Kidney glomerular epithelial cell (primary cell): Measurements from ENCODE around the gene TRIM52.

Source experiments
- DNase-seq: peaks from one replicate; lab custom pipeline; 2025; lab: John Stamatoyannopoulos, UW

The TRIM52 gene

DNA sequence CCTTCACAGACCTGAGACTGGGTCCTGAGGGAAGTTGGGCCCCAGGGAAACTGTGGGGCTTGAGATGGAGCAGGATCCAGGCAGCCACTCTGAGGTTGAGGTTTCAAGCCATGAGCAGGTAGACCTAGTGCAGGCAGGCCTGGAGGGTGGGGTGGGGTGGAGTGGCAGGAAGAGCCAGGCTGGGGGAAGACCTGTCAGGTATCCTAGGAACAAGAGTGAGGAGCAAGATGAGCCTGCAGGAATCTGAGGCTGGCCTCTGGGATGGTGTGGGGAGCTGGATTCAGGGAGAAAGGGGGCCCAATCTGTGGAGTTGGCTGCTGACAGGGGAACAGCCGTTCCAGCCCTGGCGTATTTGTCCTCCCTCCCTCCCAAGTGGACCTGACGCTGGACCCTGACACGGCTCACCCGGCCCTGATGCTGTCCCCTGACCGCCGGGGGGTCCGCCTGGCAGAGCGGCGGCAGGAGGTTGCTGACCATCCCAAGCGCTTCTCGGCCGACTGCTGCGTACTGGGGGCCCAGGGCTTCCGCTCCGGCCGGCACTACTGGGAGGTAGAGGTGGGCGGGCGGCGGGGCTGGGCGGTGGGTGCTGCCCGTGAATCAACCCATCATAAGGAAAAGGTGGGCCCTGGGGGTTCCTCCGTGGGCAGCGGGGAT lies 27.0 kb downstream of the TRIM52 start:
- no peak for DNase-seq

DNA sequence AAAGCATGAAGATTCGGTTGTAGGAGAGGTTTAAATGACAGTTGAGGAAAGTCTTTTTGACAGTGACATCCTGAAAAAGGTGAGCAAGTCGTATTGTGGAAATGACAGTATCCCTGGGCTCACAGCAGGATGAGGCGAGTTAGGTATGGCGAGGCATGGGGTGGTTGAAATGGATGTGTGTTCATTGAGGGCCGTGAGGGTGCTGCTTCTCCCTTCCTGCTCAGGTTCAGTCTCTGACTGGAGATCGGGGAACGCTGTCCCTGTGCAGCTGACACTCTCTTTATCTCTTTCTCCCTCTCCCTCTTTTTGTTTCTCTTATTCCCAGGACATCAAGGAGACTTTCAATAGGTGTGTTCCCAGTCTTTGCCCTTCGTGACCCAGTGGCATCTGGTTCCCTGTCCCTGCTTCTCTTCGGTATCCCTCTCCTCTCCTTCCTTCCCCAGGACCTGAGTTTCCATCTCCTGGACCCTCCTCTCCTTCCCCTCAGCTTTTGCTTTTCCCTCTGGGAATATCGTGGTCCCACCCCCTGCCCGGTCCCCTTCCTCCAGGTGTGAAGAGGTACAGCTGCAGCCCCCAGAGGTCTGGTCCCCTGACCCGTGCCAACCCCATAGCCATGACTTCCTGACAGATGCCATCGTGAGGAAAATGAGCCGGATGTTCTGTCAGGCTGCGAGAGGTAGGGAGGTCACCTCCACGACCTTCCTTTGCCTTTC lies 27.7 kb downstream of the TRIM52 start:
- DNase-seq, result no peak

DNA sequence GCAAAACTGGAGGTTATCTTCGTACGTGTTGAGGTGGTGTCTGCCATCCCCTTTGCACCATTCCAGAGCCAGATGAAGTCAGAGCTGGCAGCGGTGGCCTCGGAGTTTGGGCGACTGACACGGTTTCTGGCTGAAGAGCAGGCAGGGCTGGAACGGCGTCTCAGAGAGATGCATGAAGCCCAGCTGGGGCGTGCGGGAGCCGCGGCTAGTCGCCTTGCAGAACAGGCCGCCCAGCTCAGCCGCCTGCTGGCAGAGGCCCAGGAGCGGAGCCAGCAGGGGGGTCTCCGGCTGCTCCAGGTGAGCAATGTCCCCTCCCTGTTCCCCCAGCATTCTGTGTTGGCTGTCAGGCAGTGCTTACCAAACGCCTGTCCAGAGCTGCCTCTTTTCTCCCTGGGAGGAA lies 28.4 kb downstream of the TRIM52 start:
- no peak for DNase-seq

DNA sequence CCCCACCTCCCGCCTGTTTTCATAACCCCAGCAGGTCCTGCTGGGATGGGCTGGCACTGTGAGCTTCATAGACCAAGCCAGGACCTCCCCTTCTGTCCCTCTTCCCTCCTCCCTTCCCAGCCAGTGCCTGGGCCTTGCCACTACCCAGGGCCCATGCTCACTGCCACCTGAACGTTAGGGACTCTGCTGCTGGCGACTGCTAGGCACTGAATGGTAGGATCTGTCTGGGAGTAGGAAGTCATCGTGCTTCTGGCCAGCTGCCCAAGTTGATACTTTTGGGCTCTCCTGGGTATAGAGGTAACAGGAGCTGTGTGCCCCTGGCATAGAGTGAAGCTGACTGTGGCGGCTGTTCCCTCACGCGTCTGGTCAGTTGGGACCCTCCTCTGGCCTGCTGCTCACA lies 29.5 kb downstream of the TRIM52 start:
- no peak for DNase-seq

DNA sequence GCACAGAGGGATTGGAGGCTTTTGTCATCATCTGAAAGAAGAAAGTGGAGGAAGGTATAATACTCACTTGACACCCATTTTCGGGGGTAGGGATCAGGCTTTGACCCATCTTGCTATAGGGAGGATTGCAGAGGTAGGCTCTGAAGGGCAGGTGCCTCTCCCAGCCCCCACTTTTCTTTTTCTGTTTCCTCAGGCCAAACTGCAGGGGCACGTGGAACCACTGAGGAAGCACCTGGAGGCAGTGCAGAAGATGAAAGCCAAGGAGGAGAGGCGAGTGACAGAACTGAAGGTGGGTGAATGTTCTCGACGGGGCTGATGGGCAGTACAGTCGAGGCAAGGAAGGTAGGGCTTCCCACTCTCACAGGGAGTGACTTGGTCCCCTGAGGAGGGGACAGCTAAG lies 30.4 kb downstream of the TRIM52 start:
- no peak for DNase-seq

DNA sequence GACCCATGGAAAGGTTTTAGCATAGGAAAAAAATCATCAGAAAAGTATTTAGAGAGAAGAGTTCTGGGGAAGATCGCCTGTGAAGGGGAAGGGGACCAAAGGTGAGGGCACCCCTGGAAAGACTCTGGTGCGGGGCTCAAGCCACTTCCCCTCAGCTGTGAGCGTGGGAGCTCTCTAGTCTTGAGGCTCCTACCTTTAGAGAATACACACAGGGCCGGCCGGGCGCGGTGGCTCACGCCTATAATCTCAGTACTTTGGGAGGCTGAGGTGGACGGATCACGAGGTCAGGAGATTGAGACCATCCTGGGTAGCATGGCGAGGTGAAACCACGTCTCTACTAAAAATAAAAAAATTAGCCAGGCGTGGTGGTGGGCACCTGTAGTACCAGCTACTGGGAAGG lies 30.9 kb downstream of the TRIM52 start:
- no peak for DNase-seq

DNA sequence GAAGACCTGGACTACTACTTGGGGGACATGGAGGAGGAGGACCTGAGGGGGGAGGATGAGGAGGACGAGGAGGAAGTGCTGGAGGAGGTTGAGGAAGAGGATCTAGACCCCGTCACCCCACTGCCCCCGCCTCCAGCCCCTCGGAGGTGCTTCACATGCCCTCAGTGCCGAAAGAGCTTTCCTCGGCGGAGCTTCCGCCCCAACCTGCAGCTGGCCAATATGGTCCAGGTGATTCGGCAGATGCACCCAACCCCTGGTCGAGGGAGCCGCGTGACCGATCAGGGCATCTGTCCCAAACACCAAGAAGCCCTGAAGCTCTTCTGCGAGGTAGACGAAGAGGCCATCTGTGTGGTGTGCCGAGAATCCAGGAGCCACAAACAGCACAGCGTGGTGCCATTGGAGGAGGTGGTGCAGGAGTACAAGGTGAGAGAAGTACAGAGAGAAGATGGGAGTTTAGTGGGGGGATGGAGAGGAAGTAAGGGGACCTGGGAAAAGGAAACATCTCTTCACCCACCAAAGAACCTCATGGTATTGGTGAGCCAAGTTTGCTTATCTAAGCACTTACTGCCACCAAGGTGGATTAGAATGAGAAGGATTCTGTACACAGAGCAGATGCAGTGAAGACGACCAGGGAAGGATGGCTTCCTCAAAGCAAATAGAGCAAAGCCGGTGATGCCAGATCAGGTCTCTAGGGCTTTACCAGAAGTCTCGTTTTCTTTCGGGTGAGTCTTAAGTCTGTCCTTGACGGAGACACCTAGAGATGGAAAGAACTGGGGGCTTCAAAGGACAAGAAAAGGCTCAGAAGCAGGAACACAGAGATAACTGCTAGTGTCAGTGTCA lies 36.3 kb downstream of the TRIM52 start:
- DNase-seq, result no peak

DNA sequence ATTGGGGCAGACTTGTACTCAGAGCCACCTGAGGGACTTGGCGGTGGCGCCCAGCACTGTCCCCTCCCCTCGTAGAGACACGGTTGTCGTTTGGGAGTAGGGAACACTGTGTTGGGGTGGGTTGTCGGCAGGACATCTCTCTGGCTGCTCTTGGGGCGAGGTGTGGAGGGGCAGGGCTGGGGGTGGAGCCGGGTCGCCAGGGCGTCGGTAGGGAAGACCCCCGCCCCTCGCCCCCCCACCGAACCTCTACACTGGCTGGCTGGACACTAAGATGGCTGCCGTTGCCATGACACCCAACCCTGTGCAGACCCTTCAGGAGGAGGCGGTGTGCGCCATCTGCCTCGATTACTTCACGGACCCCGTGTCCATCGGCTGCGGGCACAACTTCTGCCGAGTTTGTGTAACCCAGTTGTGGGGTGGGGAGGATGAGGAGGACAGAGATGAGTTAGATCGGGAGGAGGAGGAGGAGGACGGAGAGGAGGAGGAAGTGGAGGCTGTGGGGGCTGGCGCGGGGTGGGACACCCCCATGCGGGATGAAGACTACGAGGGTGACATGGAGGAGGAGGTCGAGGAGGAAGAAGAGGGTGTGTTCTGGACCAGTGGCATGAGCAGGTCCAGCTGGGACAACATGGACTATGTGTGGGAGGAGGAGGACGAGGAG lies 37.1 kb downstream of the TRIM52 start:
- no peak for DNase-seq

DNA sequence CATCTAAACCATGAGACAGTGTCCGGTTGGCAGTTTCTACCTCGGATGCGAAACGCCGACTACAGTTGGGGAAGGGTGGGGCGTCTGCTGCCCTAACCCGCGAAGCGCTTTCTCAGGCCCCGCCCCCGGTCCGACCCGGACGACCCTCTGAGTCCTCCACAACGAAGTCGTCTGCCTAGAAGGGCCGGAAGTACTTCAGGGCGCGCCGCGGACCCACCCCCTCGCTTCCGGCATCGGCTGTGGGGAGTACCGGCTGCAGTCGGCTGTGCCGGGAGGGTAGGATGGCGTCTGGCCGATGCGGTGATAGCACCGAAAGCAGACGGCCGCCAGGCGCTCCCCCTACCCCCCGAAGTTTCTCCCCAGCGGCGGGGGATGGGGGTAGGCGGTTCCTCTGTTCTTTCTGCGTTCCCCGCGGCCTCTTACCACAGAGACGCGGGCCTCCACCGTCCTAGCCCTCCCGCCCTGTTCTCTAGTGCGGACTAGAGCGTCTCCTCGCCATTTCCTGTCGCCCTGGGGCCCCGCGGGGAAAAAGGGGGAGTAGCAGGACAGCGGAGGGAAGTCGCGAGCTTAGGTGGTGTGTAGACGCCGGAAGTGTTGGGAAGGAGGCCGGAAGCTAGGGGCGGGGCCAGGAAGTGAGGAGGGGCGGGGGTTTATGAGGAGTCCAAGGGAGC lies 37.8 kb downstream of the TRIM52 start, which contains the start of gene TRIM41:
TRIM41 (plus strand) TSS at position 224 of the 671 bp plus-strand sequence. CDS start 719 bp downstream, outside the sequence.
- DNase-seq, result no peak

DNA sequence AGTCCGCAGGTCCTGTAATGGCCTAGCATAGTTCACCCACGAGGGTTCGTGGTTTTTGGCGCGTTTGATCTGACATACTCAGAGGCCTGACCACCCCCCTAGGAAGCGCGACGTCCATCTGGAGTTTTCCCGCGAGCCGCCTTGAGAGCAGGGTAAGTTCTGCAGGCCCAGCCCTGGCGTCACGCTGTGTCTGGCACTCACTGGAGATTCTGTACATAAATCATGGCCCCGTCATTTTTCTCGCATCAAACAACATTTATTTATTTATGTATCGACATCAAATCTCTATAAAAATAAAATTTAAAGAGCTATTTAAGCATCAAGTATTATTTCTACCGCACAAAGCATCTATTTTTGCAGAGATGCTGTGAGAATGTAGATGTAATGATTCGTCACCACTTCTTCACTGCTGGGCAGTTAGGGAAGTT lies 38.3 kb downstream of the TRIM52 start:
- DNase-seq, result no peak

DNA sequence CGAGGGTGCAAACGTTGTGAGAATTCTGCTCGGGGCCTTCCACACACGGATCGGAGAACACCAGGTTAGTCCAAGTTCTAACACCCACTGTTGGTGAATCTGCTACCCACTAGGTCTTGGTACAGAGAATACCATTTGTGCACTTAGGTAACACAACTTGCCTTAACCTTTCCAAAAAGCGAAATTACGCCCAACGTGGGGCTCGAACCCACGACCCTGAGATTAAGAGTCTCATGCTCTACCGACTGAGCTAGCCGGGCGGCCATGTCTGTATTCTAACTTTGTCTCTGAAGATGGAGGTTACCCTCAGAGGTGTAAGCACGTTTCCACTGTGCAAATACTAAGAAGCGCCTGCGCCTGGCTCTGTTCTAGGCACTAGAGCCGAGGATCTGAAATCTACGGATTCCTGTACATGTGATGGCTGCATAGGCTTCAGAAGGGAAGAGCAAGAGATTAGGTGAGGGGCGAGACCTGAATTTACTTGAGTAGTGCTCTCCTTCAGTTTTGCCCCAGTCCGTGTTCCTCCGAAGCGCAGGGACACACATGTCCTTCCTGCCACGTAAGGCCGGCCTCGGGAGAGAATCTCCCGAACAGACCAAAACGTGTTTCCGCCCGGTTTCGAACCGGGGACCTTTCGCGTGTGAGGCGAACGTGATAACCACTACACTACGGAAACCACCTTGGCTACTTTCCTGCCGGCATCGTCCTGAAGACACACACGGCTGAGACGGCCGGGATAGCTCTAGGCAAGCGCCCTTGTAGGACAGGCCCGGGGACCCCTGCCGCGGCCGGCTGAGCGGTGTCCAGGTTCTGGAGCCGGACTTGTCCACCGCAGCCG lies 38.9 kb downstream of the TRIM52 start:
- no peak for DNase-seq

DNA sequence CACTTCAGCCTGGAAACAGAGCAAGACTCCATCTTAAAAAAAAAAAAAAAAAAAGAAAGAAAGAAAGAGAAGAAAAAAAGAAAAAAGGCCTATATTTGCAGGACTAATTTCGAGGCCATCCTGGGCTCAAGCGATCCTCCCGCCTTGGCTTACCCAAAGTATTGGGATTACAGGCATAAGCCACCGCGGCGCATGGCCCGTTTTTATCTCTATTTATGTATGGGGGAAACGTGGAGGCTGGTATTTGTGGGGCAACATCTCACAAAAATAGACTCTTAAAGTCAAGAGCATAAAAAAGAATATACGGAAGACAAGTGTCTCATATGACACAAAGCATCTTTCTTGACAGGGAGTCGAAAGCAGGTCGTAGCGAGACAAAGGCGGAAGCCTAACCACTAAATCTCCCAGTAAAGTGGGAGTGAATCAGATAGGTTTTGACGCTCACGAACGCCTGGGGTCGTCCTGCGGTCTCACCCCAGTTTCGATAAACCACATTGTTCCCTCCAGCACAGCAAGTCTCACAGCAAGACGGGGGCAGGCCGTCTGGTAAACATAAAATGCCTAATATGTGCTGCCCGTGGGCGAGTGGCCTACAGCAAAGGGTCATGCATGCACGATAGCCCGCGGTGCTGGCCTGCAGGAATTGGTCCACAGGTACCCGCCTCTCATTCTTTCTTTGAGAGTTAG lies 39.7 kb downstream of the TRIM52 start:
- no peak for DNase-seq

DNA sequence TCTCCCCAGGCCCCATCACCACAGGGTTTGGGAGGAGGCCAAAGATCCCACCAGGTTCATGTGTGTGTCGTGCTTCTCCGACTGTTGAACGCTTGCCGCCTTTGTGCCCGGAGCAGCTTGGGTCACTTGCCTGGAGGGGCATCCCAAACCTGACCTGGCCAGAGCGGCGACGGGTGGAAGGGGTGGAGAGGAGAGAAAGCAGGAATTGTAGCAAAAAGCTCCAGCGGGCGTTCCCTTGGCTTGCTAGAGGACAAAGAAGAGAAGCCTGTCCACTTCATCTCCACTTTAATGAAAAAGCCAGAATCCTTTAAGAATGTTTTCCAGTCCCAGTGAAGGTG lies 40.8 kb downstream of the TRIM52 start:
- DNase-seq, result no peak

DNA sequence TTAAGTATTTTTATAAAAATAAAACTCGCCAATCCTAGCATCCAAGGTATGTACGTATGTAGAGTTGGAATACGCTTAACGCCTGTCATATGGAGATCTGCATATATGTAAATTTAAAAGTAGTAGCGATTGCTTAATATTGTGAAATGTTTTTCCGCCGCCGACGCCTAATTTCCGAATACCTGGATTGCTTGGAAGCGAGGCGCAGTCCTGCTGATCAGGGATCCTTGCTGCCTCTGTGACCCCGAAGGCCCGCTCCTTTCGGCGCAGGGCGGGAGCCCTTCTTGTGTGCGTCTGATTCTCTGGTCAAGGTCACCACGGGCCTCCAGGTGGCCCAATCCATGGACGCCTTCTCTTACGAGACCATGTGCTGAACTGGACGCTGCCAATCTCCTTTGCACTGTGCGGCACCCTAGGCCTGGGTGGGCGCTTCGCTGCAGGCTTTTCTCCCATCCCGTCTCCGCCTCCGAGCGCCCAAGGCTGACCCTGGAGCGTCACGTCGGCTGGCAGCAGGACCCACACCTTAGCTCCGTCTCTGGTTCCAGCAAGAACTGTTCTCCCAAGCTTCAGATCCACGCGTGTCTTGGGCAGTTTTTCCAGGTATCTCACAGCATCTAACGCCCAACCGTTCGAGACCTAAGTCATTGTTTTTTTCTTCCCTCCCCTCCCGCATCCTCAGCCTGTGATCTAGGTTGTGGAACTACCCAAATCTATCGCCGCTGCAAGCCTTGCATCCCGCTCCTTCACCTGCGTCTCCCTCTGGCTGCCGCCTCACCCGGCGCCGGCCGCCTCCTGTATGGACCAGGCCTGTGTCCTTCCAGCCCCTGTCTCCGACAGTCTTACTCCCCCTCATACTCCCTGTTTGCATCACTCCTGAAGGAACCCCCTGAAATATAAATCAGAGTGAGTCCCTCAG lies 41.4 kb downstream of the TRIM52 start:
- DNase-seq, result no peak

DNA sequence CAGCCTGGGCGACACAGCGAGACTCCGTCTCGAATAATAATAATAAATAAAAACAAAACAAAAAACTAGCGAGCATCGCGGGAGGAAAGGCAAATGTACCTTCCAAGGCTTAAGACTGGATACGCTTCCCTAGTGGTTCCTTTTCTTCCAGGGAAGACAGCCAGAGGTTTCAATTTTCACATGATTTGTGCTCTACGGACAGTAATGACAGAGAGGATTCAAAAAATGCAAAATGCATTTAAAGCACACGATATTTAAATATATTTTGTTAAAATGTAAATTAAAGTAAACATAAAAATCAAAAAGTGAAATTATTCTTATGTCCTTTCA lies 42.2 kb downstream of the TRIM52 start:
- no peak for DNase-seq

DNA sequence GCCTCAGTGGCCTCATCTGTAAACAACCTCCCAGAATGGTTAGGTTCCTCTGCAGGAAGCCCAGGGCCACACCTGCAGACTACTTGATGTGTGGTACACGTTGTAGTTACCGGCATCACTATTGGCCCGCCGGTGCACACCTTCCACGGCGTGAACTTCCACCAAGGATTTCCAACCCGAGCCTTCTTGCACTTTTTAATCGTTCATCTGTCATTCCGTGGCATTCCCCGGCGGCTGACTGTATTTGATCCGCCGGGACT lies 43.2 kb downstream of the TRIM52 start:
- no peak for DNase-seq

DNA sequence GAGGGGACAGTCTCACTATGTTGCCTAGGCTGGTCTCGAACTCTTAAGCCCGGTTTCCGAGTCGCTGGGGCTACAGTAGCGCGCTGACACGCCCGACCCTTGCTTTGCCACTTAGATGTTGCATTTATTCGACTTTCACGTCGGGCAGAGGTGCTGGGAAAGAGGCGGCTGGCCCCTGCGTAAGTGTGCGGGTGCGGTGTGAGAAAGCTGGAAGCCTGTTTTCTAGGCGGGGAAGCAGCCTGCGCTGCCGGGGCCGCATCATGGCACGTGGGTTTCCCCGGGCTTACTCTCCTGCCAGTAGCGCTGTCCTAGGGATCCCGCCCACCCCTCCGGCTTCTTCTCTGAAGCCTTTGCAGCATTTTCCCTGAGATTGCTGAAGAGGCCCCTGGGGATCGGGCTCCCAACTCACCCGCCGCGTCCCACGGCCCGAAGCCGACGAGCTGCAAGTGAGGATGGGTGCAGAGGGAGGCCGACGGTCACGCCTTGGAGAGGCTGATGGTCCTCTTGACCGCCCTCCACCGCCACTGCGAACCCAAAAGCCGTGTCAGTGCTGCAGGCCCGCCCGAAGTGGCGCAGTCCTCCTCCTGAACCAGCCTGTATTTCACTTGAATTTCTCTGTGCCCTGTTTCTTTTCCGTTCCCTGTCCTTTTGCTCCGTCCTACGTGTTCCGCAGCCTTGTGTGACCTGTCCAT lies 43.7 kb downstream of the TRIM52 start:
- DNase-seq, result no peak

DNA sequence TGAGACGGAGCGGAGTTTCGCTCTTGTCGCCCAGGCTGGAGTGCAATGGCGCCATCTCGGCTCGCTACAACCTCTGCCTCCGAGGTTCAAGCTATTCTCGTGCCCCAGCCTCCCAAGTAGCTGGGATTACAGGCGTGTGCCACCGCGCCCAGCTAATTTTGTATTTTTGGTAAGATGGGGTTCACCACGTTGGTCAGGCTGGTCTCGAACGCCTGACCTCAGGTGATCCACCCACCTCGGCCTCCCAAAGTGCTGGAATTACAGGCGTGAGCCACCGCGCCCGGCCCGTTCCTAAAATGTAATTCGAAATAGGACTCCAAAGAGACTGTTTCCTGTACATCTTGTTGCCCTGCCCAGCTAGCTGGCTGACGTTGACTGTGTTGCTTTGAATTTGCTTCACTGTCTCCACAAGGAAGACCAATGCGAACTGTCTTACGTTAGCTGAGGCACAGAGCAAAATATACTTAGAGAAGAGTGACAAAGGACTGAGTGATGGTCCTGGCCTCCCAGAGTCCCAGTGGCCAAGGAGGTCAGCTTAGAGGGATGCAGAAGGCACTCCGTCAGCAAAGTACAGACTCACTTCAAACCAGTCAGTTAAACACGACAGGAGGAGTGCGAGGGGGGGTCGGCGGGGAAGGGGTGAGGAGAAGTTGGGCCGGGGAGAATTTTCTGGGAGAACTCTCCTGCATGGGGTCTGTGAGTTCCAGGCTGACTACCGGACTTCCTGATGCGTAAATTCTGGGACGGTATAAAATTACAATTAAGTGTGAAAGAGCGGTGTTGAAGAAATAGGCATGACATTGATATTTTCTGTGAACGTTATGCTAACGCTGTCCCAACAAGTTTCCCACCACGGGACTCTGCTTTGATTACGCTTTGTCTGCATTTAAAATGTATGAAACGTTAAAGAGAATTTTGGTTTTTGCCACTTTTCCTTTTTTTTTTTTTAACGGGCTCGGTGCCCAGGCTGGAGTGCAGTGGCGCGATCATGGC lies 44.6 kb downstream of the TRIM52 start:
- DNase-seq, result no peak
